ENCODE data around the gene PCGF3.
"Not testable (repeated sequence)": the region's sequence is repeated elsewhere in the genome, so short reads cannot be mapped to it uniquely, and the experiment has no call there.

Gene PCGF3

DNA sequence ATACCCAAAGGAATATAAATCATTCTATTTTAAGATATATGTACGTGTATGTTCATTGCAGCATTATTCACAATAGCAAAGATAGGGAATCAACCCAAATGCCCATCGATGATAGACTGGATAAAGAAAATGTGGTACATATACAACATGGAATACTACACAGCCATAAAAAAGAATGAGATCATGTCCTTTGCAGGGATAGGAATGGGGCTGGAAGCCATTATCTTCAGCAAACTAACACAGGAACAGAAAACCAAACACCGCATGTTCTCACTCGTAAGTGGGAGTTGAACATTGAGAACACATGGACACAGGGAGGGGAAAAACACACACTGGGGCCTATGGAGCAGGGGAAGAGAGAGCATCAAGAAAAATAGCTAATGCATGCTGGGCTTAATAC is 101.3 kb downstream of the PCGF3 start:
- DNase-seq: not testable (repeated sequence)

DNA sequence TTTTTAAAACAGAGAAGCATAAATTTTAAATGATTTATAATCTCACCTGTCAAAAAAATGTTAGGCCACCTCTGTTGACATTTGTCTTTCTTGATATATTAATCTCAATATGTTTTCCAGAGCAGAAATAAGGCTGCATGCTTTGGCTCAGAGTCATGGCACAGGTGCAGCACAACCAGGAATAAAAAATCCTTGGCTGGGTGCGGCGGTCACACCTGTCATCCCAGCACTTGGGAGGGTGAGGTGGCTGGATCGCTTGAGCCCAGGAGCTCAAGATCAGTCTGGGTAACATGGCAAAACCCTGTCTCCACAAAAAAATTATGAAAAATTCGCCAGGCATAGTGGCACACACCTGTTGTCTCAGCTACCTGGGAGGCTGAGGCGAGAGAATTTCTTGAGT is 102.2 kb downstream of the PCGF3 start:
- no peak for DNase-seq

DNA sequence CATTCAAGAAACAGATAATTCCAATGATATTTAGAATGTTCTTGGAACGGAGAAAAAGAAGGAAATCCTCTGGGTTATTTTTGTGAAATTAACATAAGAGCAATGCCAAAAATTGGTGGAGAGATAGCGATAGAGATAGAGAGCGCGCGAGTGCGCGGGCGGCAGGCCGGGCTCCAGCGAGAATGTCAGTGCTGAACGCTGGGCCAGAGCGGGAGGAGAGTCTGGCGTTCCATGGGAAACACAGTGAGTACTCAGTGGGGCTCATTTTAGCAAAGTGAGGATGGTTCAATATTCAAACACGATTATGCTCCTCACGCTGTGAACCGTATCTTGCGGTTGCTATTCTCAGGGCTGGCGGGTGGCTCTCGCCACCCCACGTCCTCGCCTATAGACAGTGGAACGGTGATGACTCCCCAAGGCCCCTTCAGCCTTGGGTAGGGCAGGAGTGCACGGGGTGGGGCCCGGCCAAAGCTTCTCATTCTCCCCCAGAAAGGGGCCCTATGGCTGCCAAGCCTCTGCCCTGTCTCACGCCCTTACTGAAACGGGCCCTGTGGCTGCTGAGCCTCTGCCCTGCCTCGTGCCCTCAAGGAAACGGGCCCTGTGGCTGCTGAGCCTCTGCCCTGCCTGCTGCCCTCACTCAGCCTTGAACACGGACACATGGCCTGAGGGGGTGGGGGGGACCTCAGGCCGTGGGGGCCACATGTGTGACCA is 103.4 kb downstream of the PCGF3 start:
- no peak for DNase-seq

DNA sequence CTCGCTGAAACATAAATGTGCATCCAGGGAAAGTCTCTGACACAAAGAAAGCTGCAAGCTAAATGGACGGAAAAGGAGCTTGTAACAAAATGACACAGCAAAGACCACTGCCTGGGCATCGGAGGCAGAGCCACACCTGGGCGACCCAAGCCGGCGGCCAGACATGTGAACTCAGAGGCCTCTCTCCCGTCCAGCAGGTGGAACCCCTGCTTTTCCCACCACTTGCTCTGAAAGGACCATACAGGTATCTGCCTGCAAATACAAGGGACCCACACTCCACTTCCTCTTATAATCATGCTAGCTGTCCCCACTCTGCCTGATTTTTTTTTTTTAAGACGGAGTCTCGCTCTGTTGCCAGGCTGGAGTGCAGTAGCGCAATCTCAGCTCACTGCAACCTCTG is 108.3 kb downstream of the PCGF3 start:
- DNase-seq: no peak

DNA sequence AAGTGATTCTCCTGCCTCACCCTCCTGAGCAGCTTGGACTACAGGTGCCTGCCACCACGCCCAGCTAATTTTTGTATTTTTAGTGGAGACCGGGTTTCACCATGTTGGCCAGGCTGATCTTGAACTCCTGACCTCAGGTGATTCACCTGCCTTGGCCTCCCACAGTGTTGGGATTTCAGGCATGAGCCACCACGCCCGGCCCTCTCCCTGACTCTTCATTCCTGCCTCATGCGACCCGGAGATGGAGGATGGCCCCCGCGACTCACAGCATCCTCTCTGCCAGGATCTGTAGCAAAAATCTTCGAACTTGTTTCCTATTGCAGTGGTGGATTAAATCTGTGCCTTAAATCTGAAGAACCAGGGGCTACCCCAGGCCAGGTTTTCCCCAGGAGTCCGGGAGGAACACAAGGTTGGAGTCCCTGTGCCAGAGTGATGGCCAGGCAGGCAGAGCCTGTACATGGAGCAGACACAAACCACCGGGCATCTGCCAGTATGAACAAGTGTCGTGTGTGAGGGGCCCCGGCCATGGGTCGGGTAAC is 108.7 kb downstream of the PCGF3 start:
- DNase-seq: no peak

DNA sequence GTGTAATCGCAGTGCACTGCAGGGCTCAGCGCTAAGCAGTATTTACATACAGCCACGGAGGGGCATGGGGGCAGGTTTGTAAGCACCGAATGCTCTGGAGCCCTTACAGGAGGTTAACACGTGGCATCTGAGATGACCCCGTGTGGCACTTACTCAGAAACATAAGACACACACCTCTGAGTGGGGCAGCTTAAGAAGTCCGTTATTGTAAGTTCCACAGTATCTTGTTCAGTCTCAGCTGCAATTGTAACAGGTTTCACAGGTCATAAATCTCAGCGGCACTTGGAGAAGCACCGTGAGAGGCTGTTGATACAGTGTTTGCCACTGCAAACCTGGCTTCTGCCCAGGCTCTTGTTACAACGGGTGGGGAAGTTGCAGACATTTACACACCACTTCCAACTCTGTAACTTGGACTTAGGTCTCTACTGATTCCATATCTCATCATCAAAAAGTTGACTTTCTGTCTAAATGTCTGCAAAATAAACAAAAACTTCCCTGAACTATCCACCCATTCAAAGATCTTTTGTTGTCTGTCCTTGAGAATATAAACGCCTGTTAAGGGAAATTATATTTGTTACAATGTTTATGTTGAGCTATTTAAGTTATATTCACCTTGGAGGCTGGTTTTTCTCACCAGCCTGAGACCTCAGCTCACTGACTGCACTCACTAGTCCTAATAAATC is 110.0 kb downstream of the PCGF3 start:
- peak; percentile 24 for DNase-seq

DNA sequence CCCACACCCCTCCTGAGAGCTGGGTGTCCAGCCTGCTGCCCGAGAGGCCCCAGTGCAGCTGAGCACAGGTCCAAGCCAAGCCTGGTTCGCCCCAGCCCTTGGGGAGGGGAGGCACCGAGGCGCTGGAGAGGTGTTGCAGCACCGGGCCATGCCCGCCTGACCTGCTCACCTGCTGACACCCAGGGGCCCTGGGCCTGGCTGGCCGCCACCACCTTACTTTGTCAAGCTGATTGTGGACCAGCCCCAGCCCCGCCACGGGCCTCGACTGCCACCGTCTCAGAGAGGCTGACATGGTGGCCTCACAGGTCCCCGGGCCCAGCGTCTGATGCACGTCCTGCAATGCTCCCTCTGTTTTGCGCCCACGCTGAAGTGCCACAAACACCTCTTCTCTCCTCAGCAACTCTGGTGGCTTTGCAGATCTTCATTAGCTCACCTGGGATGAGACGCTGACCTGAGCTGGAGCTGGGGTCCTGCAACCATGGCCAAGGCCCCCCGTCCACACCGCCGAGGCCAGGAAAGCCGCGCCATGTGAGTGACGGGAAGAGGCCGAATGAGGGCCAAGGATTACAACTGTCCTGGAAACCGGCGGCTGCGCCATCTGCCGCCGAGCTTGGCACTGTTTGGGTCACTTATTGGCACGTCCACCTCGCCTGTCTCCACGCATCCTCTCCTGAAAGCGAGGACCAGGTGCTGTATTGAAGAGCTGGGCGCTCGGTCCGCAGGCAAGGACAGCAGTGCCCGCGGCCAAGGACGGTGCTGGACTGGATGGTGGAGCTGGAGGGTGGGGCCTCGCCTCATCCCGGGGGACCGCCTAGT is 112.7 kb downstream of the PCGF3 start:
- no peak for DNase-seq

DNA sequence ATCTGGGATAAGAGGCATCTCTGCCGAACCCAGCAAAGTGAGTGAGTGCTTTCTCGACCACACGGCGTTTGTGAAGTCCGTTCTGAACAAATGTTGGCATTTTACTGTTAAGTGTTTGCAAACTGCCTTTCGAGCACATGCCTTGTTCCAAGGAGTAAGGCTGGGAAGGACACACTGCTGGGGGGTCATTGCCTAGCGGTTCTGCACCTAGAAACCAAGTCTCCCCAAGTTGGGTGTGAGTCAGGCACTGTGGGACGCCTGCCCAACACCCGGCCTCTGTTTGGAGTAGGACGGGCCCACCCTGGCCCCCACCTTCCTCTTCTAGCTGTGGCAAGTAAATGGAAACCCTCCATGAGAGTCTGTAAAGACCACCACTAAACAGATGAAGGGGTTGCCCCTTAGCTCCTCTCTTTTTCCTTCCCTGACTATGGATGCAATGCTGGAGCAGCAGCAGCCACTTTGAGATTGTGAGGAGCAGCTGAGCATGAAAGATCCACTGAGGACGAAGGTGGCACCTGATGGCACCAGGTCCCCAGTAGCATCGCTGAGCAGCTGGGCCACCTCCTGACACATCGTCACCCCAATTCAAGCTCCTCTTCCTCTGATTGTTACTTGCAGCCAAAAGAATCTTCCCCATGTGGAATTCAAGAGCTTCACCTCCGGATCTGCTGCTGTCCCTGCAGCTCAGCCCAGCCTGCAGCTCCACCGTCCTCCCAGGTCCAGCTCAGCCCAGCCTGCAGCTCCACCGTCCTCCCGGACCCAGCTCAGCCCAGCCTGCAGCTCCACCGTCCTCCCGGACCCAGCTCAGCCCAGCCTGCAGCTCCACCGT is 114.0 kb downstream of the PCGF3 start:
- DNase-seq: no peak

Data from NCI-H1436 treated with DMSO at 0.1 percent for 48 hours (cell line).